ENCODE results near the gene IGF1R.

The IGF1R gene

DNA sequence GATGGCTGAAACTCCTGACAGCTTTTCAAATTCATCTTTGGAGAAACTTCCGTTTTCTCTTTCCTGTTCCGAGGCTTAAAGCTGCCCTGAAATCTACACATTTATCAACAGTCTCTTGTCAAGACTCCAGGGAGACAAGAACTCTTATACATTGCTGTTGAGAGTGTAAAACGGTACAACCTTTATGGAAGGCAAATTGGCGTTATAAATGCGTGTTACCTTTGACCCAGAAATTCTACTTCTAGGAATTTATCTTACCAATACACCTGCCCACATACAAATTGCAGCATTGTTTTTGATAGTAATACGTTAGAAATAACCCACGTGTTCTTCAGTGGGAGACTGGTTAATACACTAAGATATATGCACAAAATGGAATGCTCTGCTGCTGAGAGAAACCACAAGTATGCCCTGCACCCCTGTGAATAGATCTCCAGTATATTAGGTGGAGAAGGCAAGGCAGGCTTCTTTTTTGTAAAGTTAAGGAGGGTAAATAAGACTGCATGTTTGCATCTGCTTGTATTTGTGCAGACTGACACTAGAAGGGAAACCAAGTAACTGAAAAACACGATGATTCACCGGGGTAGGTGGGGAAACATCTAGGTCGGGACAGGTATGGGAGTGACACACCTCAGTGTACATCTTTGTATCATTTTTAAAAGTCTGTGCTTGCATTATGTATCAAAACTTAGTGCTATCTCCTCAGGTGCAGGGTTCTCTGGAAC, 97.5 kb downstream of the IGF1R start:
- no peak for DNase-seq (ENCODE audit: low spot score)

- DNase-seq (ENCODE audit: low spot score): no peak
Observed at GRCh38 chr15:98746375-98747155, 98.2 kb downstream of the IGF1R start.

GRCh38 chr15:98751767-98752166, 103.4 kb downstream of the IGF1R start:
- DNase-seq (ENCODE audit: low spot score): no peak

- DNase-seq (ENCODE audit: low spot score): no peak
Observed at GRCh38 chr15:98753726-98754656, 105.7 kb downstream of the IGF1R start.

DNA sequence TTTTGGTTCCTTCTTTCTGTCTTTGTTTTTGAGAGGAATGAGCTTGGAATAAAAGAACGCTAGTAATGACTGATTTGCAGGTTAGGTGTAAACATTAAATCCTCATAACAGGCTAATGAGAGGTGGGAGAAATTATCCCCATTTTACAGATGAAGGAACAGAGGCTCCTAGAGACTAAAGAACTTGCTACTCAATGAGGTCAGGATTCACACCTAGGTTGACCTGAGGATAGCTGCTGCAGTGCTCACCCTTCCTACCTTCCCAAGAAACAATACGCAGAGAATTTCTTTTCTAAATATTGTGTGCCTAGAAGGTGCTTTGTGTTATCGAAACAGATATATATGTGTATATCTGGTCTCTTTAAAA, 106.3 kb downstream of the IGF1R start:
- DNase-seq (ENCODE audit: low spot score): no peak

- DNase-seq (ENCODE audit: low spot score): no peak
Observed at GRCh38 chr15:98755138-98755537, 106.8 kb downstream of the IGF1R start.

- DNase-seq (ENCODE audit: low spot score): no peak
Observed at GRCh38 chr15:98755781-98756180, 107.4 kb downstream of the IGF1R start.

GRCh38 chr15:98758224-98758623, 109.9 kb downstream of the IGF1R start:
- DNase-seq (ENCODE audit: low spot score): no peak

GRCh38 chr15:98759277-98759676, 110.9 kb downstream of the IGF1R start:
- no peak for DNase-seq (ENCODE audit: low spot score)

- DNase-seq (ENCODE audit: low spot score): no peak
Observed at GRCh38 chr15:98760112-98760826, 111.9 kb downstream of the IGF1R start.

- DNase-seq (ENCODE audit: low spot score): no peak
Observed at GRCh38 chr15:98760975-98761374, 112.6 kb downstream of the IGF1R start.

- no peak for DNase-seq (ENCODE audit: low spot score)
Observed at GRCh38 chr15:98763179-98763578, 114.8 kb downstream of the IGF1R start.

DNA sequence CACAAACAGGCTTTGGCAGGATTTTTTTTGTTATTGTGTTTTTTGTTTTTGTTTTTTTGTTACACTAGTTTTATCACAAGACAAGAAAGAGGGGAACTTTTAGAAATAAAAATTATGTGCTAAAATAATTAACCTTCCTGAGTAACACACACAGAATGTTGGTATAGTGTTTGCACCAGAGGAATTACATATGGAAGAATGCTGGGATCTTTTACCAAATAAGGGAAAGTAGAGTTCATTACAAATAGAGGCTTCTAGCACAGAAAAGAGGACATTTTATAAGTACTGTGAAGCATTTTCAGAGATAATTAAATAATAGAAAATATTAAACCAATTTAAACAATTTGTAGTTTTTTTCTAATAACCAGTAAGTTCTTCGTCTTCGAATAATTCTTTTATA, 116.0 kb downstream of the IGF1R start:
- DNase-seq (ENCODE audit: low spot score): no peak

- no peak for DNase-seq (ENCODE audit: low spot score)
Observed at GRCh38 chr15:98765610-98766009, 117.3 kb downstream of the IGF1R start.

DNA sequence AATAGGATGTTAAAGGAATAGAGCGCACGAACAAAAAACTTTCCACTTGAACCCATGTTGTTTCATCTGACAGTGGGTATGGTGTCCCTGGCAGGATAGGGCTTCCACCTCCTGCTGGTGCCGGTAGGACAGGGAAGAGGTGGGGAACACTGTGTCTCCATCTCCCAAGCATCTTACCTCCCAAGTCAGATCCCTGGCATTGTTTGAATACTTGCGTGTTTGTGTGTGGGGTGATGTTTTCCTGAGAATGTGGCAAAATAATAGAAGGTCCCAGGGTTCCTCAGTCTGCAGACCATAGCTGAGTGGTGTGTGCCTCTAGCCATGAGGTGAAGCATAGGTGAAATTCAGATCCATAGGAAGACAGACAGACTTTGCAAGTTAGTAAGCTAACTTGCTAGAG, 119.4 kb downstream of the IGF1R start:
- no peak for DNase-seq (ENCODE audit: low spot score)

GRCh38 chr15:98769867-98770266, 121.5 kb downstream of the IGF1R start:
- DNase-seq (ENCODE audit: low spot score): no peak

GRCh38 chr15:98770984-98771383, 122.6 kb downstream of the IGF1R start:
- no peak for DNase-seq (ENCODE audit: low spot score)

DNA sequence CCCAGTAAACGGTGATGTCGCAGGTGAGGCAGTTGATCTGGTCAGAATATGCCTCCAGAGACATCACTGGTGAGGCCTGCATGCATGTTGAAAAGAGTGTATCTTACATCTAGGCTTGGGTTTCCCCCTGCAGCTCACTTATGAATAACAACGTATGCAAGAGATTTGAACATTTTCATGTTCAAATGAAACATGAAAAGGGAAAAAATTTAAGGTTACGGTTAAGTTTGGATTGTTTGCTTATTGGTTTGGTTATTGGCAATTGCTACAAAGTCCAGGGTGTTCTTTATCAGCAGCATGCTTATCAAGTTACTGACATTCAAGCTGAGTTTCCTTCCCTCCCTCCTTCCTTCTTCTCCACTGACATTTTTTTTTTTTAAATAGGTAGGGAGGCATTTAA, 123.2 kb downstream of the IGF1R start:
- DNase-seq (ENCODE audit: low spot score): no peak

GRCh38 chr15:98772895-98773294, 124.6 kb downstream of the IGF1R start:
- DNase-seq (ENCODE audit: low spot score): no peak

DNA sequence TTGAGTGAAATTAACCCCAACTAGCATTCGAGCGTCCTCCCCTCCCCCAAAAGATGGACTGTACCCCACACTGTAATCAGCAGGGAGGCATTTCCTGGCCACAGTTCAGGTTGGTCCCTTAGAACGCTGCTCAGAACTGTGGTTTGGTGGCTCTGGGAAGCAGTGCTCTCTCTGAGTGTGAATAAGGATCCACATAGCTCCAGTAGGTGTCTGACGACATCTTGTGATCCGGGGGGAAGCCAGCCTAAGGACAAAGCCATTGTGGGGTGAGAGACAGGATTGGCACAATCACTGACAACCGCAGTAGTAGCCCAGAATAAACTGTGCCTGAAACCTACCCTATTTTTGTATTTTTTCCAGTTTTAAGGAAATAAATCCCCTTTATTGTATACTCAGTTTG, 125.3 kb downstream of the IGF1R start:
- DNase-seq (ENCODE audit: low spot score): no peak

DNA sequence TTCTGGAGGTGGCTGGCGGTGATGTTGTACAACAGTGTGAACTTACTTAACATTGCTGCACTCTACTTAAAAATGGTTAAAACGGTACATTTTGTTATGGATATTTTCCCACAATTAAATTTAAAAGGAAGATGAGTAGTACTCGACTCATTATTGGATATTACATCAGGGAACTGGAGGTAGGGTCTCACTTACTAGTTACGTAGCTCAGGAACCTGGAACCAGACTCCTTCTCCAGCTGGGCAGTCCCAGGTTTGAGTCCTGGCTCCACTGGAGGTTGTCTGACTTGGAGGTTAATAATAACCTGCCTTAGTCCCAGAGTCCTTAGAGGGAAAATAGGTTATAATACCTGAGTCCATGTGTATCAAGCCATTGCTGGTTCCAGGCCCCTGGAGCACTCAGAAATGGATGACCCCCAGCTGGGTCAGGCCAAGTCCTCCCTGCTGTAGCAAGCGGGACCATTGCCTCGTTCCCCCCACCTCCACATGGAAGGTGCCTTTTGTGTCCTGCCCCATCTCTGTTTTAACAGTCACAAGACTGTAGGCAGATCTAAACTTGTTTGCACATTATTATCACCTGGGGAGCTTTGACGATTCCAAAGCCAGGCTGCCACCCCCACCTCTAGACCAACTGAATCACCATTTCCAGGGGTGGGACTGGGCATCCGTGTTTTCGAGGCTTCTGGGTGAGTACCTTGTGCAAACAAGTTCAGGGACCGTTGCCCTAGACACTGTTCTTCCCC, 126.6 kb downstream of the IGF1R start:
- DNase-seq (ENCODE audit: low spot score): no peak

Measured in CD4-positive, alpha-beta T cell treated with Interleukin-15 for 4 hours (primary cell).